ENCODE measurements around the gene SPRYD4. TPM values are rescaled to one million over a fixed set of nuclear protein-coding genes. Genes with fewer than 3 reads are reported as not detected.

The SPRYD4 gene
- total RNA-seq, 1 experiment from 2014 or later = 4.2 TPM

GRCh38 chr12:56528846-56529245 lies 60.5 kb downstream of the SPRYD4 start:
- POLR2A ChIA-PET = interaction anchor here (0.7 kb wide), 1 partner anchor 995 kb away, joined by 3 read pairs; no protein-coding TSS in a partner anchor
- CTCF ChIA-PET = no interaction called here
- H3K27ac Mint-ChIP-seq = no peak overlapping the region
- H3K36me3 Mint-ChIP-seq = no peaks in the 10 kb centered on the region
- H3K27me3 Mint-ChIP-seq (ENCODE audit: low read depth) = no peaks in the 10 kb centered on the region
- H3K4me1 Mint-ChIP-seq = peaks cover 25% of the 10 kb centered on the region
- DNase-seq (ENCODE audit: low spot score) = no peak
- no peak overlapping the region for H3K4me3 Mint-ChIP-seq
- no peaks in the 10 kb centered on the region for H3K9me3 Mint-ChIP-seq
- TF ChIP-seq FOXK1 (CRISPR knock-in tag; IDR thresholded peaks at IDR 0.05) (no peak), ETV6 (CRISPR knock-in tag; IDR thresholded peaks at IDR 0.05) (no peak), TP53 (CRISPR knock-in tag; IDR thresholded peaks at IDR 0.05) (no peak), CBFB (CRISPR knock-in tag; IDR thresholded peaks at IDR 0.05; ENCODE audit: low read depth) (no peak), JUN (CRISPR knock-in tag; IDR thresholded peaks at IDR 0.05) (no peak), JAZF1 (CRISPR knock-in tag; IDR thresholded peaks at IDR 0.05) (no peak), NFATC4 (CRISPR knock-in tag; IDR thresholded peaks at IDR 0.05) (no peak), ZNF138 (CRISPR knock-in tag; conservative IDR thresholded peaks at IDR 0.05) (no peak), NR2C2 (CRISPR knock-in tag; IDR thresholded peaks at IDR 0.05) (no peak), OVOL2 (CRISPR knock-in tag; IDR thresholded peaks at IDR 0.05; ENCODE audit: borderline replicate concordance) (no peak), E2F4 (CRISPR knock-in tag; IDR thresholded peaks at IDR 0.05; ENCODE audit: borderline replicate concordance, low read depth) (no peak), MXD4 (CRISPR knock-in tag; IDR thresholded peaks at IDR 0.05; ENCODE audit: borderline replicate concordance) (no peak), CREM (CRISPR knock-in tag; IDR thresholded peaks at IDR 0.05) (no peak), ZNF232 (CRISPR knock-in tag; IDR thresholded peaks at IDR 0.05) (no peak), ZNF219 (CRISPR knock-in tag; IDR thresholded peaks at IDR 0.05; ENCODE audit: borderline replicate concordance) (no peak), E2F5 (CRISPR knock-in tag; IDR thresholded peaks at IDR 0.05) (no peak)
- TF ChIP-seq, protein P1, sequence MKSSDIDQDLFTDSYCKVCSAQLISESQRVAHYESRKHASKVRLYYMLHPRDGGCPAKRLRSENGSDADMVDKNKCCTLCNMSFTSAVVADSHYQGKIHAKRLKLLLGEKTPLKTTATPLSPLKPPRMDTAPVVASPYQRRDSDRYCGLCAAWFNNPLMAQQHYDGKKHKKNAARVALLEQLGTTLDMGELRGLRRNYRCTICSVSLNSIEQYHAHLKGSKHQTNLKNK (CRISPR knock-in tag; IDR thresholded peaks at IDR 0.05) = no peak
- TF ChIP-seq, protein P2, sequence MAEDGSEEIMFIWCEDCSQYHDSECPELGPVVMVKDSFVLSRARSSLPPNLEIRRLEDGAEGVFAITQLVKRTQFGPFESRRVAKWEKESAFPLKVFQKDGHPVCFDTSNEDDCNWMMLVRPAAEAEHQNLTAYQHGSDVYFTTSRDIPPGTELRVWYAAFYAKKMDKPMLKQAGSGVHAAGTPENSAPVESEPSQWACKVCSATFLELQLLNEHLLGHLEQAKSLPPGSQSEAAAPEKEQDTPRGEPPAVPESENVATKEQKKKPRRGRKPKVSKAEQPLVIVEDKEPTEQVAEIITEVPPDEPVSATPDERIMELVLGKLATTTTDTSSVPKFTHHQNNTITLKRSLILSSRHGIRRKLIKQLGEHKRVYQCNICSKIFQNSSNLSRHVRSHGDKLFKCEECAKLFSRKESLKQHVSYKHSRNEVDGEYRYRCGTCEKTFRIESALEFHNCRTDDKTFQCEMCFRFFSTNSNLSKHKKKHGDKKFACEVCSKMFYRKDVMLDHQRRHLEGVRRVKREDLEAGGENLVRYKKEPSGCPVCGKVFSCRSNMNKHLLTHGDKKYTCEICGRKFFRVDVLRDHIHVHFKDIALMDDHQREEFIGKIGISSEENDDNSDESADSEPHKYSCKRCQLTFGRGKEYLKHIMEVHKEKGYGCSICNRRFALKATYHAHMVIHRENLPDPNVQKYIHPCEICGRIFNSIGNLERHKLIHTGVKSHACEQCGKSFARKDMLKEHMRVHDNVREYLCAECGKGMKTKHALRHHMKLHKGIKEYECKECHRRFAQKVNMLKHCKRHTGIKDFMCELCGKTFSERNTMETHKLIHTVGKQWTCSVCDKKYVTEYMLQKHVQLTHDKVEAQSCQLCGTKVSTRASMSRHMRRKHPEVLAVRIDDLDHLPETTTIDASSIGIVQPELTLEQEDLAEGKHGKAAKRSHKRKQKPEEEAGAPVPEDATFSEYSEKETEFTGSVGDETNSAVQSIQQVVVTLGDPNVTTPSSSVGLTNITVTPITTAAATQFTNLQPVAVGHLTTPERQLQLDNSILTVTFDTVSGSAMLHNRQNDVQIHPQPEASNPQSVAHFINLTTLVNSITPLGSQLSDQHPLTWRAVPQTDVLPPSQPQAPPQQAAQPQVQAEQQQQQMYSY (CRISPR knock-in tag; IDR thresholded peaks at IDR 0.05) = no peak
- no peak for ATAC-seq

Other genes with a start within 250 kb of the SPRYD4 start
- gene RNF41, start 246.7 kb upstream of the SPRYD4 start, total RNA-seq (2021) = 45.5 to 57.4 TPM (median 48.7 TPM) in 3 replicates
- gene NABP2, start 244.2 kb upstream of the SPRYD4 start, total RNA-seq (2021) = 42.7 to 47.9 TPM (median 47.5 TPM) in 3 replicates
- gene SLC39A5, start 238.5 kb upstream of the SPRYD4 start, total RNA-seq (2021) = 0.26 to 0.62 TPM (median 0.46 TPM) in 3 replicates
- gene ANKRD52, start 210.2 kb upstream of the SPRYD4 start, total RNA-seq (2021) = 33.0 to 41.2 TPM (median 38.6 TPM) in 3 replicates
- 22.7 to 26.2 TPM (median 24.4 TPM) in 3 replicates for gene COQ10A, start 201.6 kb upstream of the SPRYD4 start, total RNA-seq (2021)
- 241 to 275 TPM (median 246 TPM) in 3 replicates for gene CS, start 168.2 kb upstream of the SPRYD4 start, total RNA-seq (2021)
- 171 to 193 TPM (median 192 TPM) in 3 replicates for gene CNPY2, start 152.6 kb upstream of the SPRYD4 start, total RNA-seq (2021)
- 46.7 to 58.0 TPM (median 57.5 TPM) in 3 replicates for gene PAN2, start 134.6 kb upstream of the SPRYD4 start, total RNA-seq (2021)
- gene IL23A, start 129.7 kb upstream of the SPRYD4 start, total RNA-seq (2021) = 2.9 to 3.0 TPM (median 2.9 TPM) in 3 replicates
- gene STAT2, start 108.5 kb upstream of the SPRYD4 start, total RNA-seq (2021) = 53.2 to 54.5 TPM (median 54.5 TPM) in 3 replicates
- 0.11 TPM in 1 of 3 replicates, not detected in the others for gene APOF, start 105.7 kb upstream of the SPRYD4 start, total RNA-seq (2021)
- 60.9 to 67.1 TPM (median 64.9 TPM) in 3 replicates for gene TIMELESS, start 19.2 kb upstream of the SPRYD4 start, total RNA-seq (2021)
- not detected in 3 replicates for gene MIP, start 13.9 kb upstream of the SPRYD4 start, total RNA-seq (2021)
- 14.8 to 17.2 TPM (median 15.9 TPM) in 3 replicates for gene GLS2, start 19.6 kb downstream of the SPRYD4 start, total RNA-seq (2021)
- gene RBMS2, start 53.2 kb downstream of the SPRYD4 start, total RNA-seq (2021) = 11.8 to 16.7 TPM (median 16.1 TPM) in 3 replicates
- gene BAZ2A, start 161.7 kb downstream of the SPRYD4 start, total RNA-seq (2021) = 103 to 114 TPM (median 108 TPM) in 3 replicates
- 971 to 1,064 TPM (median 1,005 TPM) in 3 replicates for gene ATP5F1B, start 177.4 kb downstream of the SPRYD4 start, total RNA-seq (2021)
- 394 to 436 TPM (median 420 TPM) in 3 replicates for gene PTGES3, start 219.7 kb downstream of the SPRYD4 start, total RNA-seq (2021)